ENCODE measurements around the gene MCTP1. TPM values are rescaled to one million over a fixed set of nuclear protein-coding genes. Genes with fewer than 3 reads are reported as not detected.

Gene MCTP1
- total and polyA plus RNA-seq, 9 of the 15 experiments (the other 6 are each of a cell fraction or from before 2014, with no cell fraction given): 0.04 to 0.93 (median 0.06) TPM; not detected in 4

DNA sequence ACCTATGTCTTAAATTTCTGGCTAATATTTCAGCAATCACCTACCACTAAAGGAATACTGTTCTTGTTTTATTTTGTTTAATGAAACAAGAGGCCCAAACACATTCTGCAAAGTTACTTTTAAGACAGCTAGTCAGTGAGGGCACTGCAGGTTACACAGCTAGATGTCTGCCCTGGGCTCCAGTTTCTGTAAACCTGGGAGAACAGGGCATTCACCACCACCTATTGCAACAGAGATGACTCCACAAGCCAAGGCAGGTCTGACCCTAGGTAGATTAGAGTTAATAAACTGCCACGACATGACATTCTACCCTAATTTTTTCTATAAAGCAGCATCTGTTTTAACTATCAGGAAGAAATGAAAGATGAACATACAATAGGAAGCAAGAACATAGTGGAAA, 575.6 kb downstream of the MCTP1 start:
- H3K4me1 ChIP-seq (replicated peaks in 1 of 2; ENCODE audit: control insufficient read depth in 2 of 2, insufficient read depth in 2 of 2, low read length in 2 of 2): no peaks in the 10 kb centered on the region
- no peaks in the 10 kb centered on the region for H3K9me1 ChIP-seq (ENCODE audit: control insufficient read depth, insufficient read depth, low read length)
- H3K79me2 ChIP-seq (ENCODE audit: control insufficient read depth, insufficient read depth, low read length): no peaks in the 10 kb centered on the region
- BruUV-seq (replicated peaks): no TSS peak
- peaks cover 25% of the 10 kb centered on the region; the same call in 1 of the 3 replicates for H3K36me3 ChIP-seq (ENCODE audit: control insufficient read depth, insufficient read depth, low read length)
- intact Hi-C loops (cut with micrococcal nuclease) (no loop called here), in situ Hi-C loops (cut with MboI) (no loop called here)
- 100% methylated on average over 1 of the region's 1 CpG for WGBS (ENCODE audit: insufficient coverage, low coverage, missing lambda C conversion rate)
- H3K27me3 ChIP-seq (ENCODE audit: control insufficient read depth in 2 of 2, insufficient read depth in 2 of 2, low read length in 2 of 2): no peaks in the 10 kb centered on the region
- H2AFZ ChIP-seq (ENCODE audit: low read depth, low read length): no peak overlapping the region
- H4K20me1 ChIP-seq (replicated peaks; ENCODE audit: control insufficient read depth, insufficient read depth, low read length): no peaks in the 10 kb centered on the region
- TF ChIP-seq BDP1 (IDR thresholded peaks at IDR 0.05; ENCODE audit: insufficient read depth, insufficient read length) (no peak), MEF2D (tag; conservative IDR thresholded peaks at IDR 0.05; ENCODE audit: low read depth) (no peak), ZNF140 (CRISPR knock-in tag; IDR thresholded peaks at IDR 0.05) (no peak), CREB3L1 (IDR thresholded peaks at IDR 0.05; ENCODE audit: borderline replicate concordance, low read depth) (no peak)
- H3K4me3 ChIP-seq: no peak overlapping the region
- H3K27ac ChIP-seq (ENCODE audit: extremely low read depth, low read depth, low read length): no peak overlapping the region
- no peak overlapping the region for H3K4me2 ChIP-seq (ENCODE audit: insufficient read depth, low read length)
- H3K9ac ChIP-seq (ENCODE audit: insufficient read depth in 1 of 2, low read depth in 2 of 2, low read length in 2 of 2): no peak overlapping the region
- no peak for FAIRE-seq
- ChIA-PET CTCF (ENCODE audit: low intra/inter-chr PET ratio) (no interaction called here), POLR2A (interaction anchor here (0.5 kb wide), 1 partner anchor 171 kb away, joined by 4 read pairs; no protein-coding TSS in a partner anchor)
- ATAC-seq: no peak
- H3K9me3 ChIP-seq (replicated peaks; ENCODE audit: control insufficient read depth, insufficient read depth, low read depth, low read length): no peaks in the 10 kb centered on the region
- DNase-seq (ENCODE audit: extremely low read depth in 1 of 4, low spot score in 3 of 4): no peak

DNA sequence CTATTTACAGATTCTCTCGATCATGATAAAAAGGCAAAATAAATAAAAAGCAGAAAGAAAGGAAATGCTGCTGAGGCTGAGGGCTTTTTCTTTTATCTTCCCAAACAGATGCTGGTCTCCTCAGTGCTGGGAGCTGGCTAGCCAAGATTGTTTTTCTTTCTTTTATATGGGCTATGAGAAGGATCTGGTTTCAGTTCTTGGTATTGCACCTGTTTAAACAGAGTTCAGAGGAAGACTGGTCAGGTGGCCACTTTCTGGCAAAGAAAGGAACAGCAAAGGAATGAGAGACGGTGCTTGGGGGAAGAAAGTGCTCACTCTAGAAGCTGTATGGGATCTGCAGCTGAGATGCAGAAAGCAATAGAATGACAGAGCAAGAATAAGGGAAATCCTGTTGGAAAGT, 577.5 kb downstream of the MCTP1 start:
- Histone ChIP-seq H3K4me2 (ENCODE audit: insufficient read depth, low read length) (no peak overlapping the region), H3K9ac (ENCODE audit: insufficient read depth in 1 of 2, low read depth in 2 of 2, low read length in 2 of 2) (no peak overlapping the region), H3K4me1 (replicated peaks in 1 of 2; ENCODE audit: control insufficient read depth in 2 of 2, insufficient read depth in 2 of 2, low read length in 2 of 2) (no peaks in the 10 kb centered on the region), H3K4me3 (no peak overlapping the region), H4K20me1 (replicated peaks; ENCODE audit: control insufficient read depth, insufficient read depth, low read length) (no peaks in the 10 kb centered on the region), H3K9me1 (ENCODE audit: control insufficient read depth, insufficient read depth, low read length) (no peaks in the 10 kb centered on the region), H3K9me3 (replicated peaks; ENCODE audit: control insufficient read depth, insufficient read depth, low read depth, low read length) (no peaks in the 10 kb centered on the region), H3K27me3 (ENCODE audit: control insufficient read depth in 2 of 2, insufficient read depth in 2 of 2, low read length in 2 of 2) (no peaks in the 10 kb centered on the region), H3K27ac (ENCODE audit: extremely low read depth, low read depth, low read length) (no peak overlapping the region), H2AFZ (ENCODE audit: low read depth, low read length) (no peak overlapping the region), H3K36me3 (ENCODE audit: control insufficient read depth, insufficient read depth, low read length) (peaks cover 25% of the 10 kb centered on the region; the same call in 1 of the 3 replicates), H3K79me2 (ENCODE audit: control insufficient read depth, insufficient read depth, low read length) (no peaks in the 10 kb centered on the region)
- intact Hi-C loops (cut with micrococcal nuclease): no loop called here
- in situ Hi-C loops (cut with MboI): no loop called here
- no TSS peak for BruUV-seq (replicated peaks)
- no peak for DNase-seq (ENCODE audit: extremely low read depth in 1 of 4, low spot score in 3 of 4)
- no peak for ATAC-seq
- POLR2A ChIA-PET: interaction anchor here (0.8 kb wide), 1 partner anchor 15 kb away, joined by 3 read pairs; no protein-coding TSS in a partner anchor
- WGBS (ENCODE audit: insufficient coverage, low coverage, missing lambda C conversion rate): 58% methylated on average over 2 of the region's 2 CpGs
- CTCF ChIA-PET (ENCODE audit: low intra/inter-chr PET ratio): interaction anchor here (0.6 kb wide), 1 partner anchor 1810 kb away, joined by 3 read pairs; no protein-coding TSS in a partner anchor
- FAIRE-seq: no peak
- no peak for TF ChIP-seq TEAD4 (IDR thresholded peaks at IDR 0.05; ENCODE audit: low read length)
- TF ChIP-seq TEAD4 (CRISPR knock-in tag; IDR thresholded peaks at IDR 0.05; ENCODE audit: borderline replicate concordance): no peak
- no peak for TF ChIP-seq EP400 (IDR thresholded peaks at IDR 0.05)
- TF ChIP-seq TRIM28 (IDR thresholded peaks at IDR 0.05): no peak
- no peak for TF ChIP-seq KHSRP (IDR thresholded peaks at IDR 0.05)
- peak; percentile 25; the same call in 1 of the 2 replicates for TF ChIP-seq CBFA2T3 (IDR thresholded peaks at IDR 0.05)
- no peak for TF ChIP-seq NONO (IDR thresholded peaks at IDR 0.05; ENCODE audit: low read depth in 2 of 2, low read length in 1 of 2)
- TF ChIP-seq, protein P1, sequence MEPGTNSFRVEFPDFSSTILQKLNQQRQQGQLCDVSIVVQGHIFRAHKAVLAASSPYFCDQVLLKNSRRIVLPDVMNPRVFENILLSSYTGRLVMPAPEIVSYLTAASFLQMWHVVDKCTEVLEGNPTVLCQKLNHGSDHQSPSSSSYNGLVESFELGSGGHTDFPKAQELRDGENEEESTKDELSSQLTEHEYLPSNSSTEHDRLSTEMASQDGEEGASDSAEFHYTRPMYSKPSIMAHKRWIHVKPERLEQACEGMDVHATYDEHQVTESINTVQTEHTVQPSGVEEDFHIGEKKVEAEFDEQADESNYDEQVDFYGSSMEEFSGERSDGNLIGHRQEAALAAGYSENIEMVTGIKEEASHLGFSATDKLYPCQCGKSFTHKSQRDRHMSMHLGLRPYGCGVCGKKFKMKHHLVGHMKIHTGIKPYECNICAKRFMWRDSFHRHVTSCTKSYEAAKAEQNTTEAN (CRISPR knock-in tag; IDR thresholded peaks at IDR 0.05): no peak
- TF ChIP-seq PML (IDR thresholded peaks at IDR 0.05; ENCODE audit: low read length): no peak
